Neural cell (in vitro differentiated cells): Measurements from ENCODE around the gene ADGRD2. TPM values are rescaled to one million over a fixed set of nuclear protein-coding genes. Genes with fewer than 3 reads are reported as not detected.
A peak's percentile ranks its signal among the peaks of the same experiment; 100 is the strongest.

Experiments used
- H2AFZ ChIP-seq: fragments of 200-600, 300-800 bp; sonication (generic), shearing (Covaris generic); 2 replicates; pipeline ENCODE4 v1.6.0; 2014; ENCODE audit warnings: low read depth, mild to moderate bottlenecking, antibody characterized with exemption, low read length, moderate library complexity
- H3F3A ChIP-seq: fragments of 200-600 bp; shearing (Covaris generic); 2 replicates; pipeline ENCODE4 v1.6.1; 2016; ENCODE audit warnings: mild to moderate bottlenecking, moderate library complexity, mixed read lengths, antibody characterized with exemption, low read length; ENCODE audit not compliant: insufficient read depth, poor library complexity, severe bottlenecking
- H3K27ac ChIP-seq: fragments of 200-600, 300-800 bp; sonication (generic), shearing (Covaris generic); 2 replicates; pipeline ENCODE4 v1.5.1; 2014; ENCODE audit warnings: mild to moderate bottlenecking, low read length, moderate library complexity
- H3K27me3 ChIP-seq: fragments of 300-800, 200-600 bp; sonication (generic), shearing (Covaris generic); 2 replicates; pipeline ENCODE4 v1.6.0; 2014; ENCODE audit warnings: mild to moderate bottlenecking, low read depth, low read length, moderate library complexity; ENCODE audit not compliant: insufficient read depth
- H3K36me3 ChIP-seq: fragments of 300-800, 200-600 bp; sonication (generic), shearing (Covaris generic); 2 replicates; pipeline ENCODE4 v1.5.1; 2014; ENCODE audit warnings: mild to moderate bottlenecking, antibody characterized with exemption, low read length, moderate library complexity; ENCODE audit not compliant: insufficient read depth
- H3K4me2 ChIP-seq: fragments of 300-800, 200-600 bp; sonication (generic), shearing (Covaris generic); 2 replicates; pipeline ENCODE4 v1.6.0; 2014; ENCODE audit warnings: mild to moderate bottlenecking, low read length
- H3K4me3 ChIP-seq: fragments of 300-800, 200-600 bp; sonication (generic), shearing (Covaris generic); 2 replicates; pipeline ENCODE4 v1.5.1; 2014; ENCODE audit warnings: mild to moderate bottlenecking, low read length, moderate library complexity
- H3K79me2 ChIP-seq: fragments of 200-600 bp; shearing (Covaris generic); replicated peaks from 2 replicates; pipeline ENCODE4 v1.6.0; 2014; ENCODE audit warnings: mild to moderate bottlenecking, low read length, moderate library complexity; ENCODE audit not compliant: insufficient read depth
- H3K9ac ChIP-seq: fragments of 300-800, 200-600 bp; sonication (generic), shearing (Covaris generic); 2 replicates; pipeline ENCODE4 v1.6.1; 2016; ENCODE audit warnings: mild to moderate bottlenecking, low read length, mixed read lengths
- H3K9me2 ChIP-seq: fragments of 200-600 bp; shearing (Covaris generic); 2 replicates; pipeline ENCODE4 v1.6.1; 2016; ENCODE audit warnings: mild to moderate bottlenecking, low read length, mixed read lengths; ENCODE audit not compliant: insufficient read depth
- H3K9me3 ChIP-seq: fragments of 200-600, 300-800 bp; sonication (generic), shearing (Covaris generic); 2 replicates; pipeline ENCODE4 v1.6.1; 2016; ENCODE audit warnings: mild to moderate bottlenecking, mixed run types, low read length, moderate library complexity, mixed read lengths
- H4K20me1 ChIP-seq: fragments of 200-600 bp; shearing (Covaris generic); 2 replicates; pipeline ENCODE4 v1.6.1; 2016; ENCODE audit warnings: mild to moderate bottlenecking, mixed run types; ENCODE audit not compliant: insufficient read depth
- EP300 ChIP-seq: fragments of 450-650 bp; conservative IDR thresholded peaks from 2 replicates; pipeline ENCODE4 v1.6.1; 2014; ENCODE audit warnings: antibody characterized with exemption, mild to moderate bottlenecking, moderate library complexity; ENCODE audit not compliant: poor library complexity, severe bottlenecking
- EZH2 ChIP-seq: fragments of 200-600, 300-800 bp; shearing (Covaris generic), sonication (generic); IDR thresholded peaks from 2 replicates; pipeline ENCODE4 v1.6.1; 2014; ENCODE audit warnings: antibody characterized with exemption, low read length, borderline replicate concordance, mild to moderate bottlenecking; ENCODE audit not compliant: insufficient read depth, poor library complexity, severe bottlenecking
- MXI1 ChIP-seq: fragments of 450-650 bp; conservative IDR thresholded peaks from 2 replicates; pipeline ENCODE4 v1.6.1; 2014; ENCODE audit warnings: antibody characterized with exemption, mild to moderate bottlenecking; ENCODE audit not compliant: poor library complexity, severe bottlenecking
- POLR2AphosphoS5 ChIP-seq: IDR thresholded peaks from 2 replicates; pipeline ENCODE4 v1.6.1; 2012
- RAD21 ChIP-seq: fragments of 450-650 bp; conservative IDR thresholded peaks from 2 replicates; pipeline ENCODE4 v1.6.1; 2014; ENCODE audit warnings: antibody characterized with exemption, mild to moderate bottlenecking, moderate library complexity
- REST ChIP-seq: IDR thresholded peaks from 2 replicates; pipeline ENCODE4 v1.6.1; 2012; ENCODE audit warnings: borderline replicate concordance
- SMC3 ChIP-seq: fragments of 450-650 bp; conservative IDR thresholded peaks from 2 replicates; pipeline ENCODE4 v1.6.1; 2014; ENCODE audit warnings: antibody characterized with exemption, mild to moderate bottlenecking, moderate library complexity; ENCODE audit not compliant: poor library complexity
- TAF1 ChIP-seq: IDR thresholded peaks from 2 replicates; pipeline ENCODE4 v1.6.1; 2012; ENCODE audit warnings: low read depth
- polyA plus RNA-seq: library from polyadenylated mRNA; depleted of rRNA; stranded (reverse); fragments of >200 nt; gene quantifications from 2 replicates; pipeline ENCODE4 v1.2.3, GENCODE V29; 2014
- TF ChIP-seq, protein P1 (sequence below): fragments of 450-650 bp; IDR thresholded peaks from 2 replicates; pipeline ENCODE4 v1.5.1; 2014; ENCODE audit warnings: antibody characterized with exemption, mild to moderate bottlenecking, moderate library complexity; ENCODE audit not compliant: poor library complexity, severe bottlenecking

ADGRD2 gene
- polyA plus RNA-seq, 1 donor from 2014 or later: not detected

DNA sequence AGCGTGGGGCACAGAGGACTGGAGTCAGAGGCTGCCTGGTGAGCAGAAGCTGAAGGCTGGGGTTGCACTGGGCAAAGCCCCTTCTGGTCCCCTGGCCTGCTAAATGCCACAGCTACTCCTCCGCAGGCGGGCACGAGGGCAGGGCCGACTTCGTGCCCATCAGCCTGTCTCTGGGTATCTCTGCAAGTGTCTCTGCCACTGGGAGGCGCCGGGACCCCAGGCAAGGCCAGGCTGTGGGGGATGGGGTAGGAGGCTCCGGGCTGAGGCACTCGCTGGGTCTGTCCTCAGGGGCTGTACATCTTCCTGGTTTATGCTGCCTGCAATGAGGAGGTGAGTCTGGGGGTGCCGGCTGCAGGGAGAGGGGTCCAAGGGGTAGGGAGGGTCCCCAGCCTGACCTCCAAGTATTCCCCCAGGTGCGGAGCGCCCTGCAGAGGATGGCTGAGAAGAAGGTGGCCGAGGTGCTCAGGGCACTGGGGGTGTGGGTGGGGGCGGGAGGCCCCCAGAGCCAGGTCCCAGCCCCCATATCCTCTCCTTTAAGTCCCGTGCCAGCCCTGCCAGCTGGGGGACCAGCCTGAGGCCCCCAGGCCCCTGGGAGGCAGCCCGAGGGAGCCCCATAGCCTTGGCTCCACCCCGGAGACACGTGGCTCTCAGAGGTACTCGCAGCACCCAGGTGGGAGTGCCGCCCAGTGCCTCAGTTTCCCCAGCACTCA, 25.1 kb downstream of the ADGRD2 start:
- H3K4me2 ChIP-seq: no peak overlapping the region
- TF ChIP-seq MXI1: no peak
- no peak for TF ChIP-seq SMC3
- TF ChIP-seq RAD21: no peak
- TF ChIP-seq EP300: no peak
- TF ChIP-seq REST: no peak
- TF ChIP-seq EZH2: no peak
- TF ChIP-seq, protein P1, sequence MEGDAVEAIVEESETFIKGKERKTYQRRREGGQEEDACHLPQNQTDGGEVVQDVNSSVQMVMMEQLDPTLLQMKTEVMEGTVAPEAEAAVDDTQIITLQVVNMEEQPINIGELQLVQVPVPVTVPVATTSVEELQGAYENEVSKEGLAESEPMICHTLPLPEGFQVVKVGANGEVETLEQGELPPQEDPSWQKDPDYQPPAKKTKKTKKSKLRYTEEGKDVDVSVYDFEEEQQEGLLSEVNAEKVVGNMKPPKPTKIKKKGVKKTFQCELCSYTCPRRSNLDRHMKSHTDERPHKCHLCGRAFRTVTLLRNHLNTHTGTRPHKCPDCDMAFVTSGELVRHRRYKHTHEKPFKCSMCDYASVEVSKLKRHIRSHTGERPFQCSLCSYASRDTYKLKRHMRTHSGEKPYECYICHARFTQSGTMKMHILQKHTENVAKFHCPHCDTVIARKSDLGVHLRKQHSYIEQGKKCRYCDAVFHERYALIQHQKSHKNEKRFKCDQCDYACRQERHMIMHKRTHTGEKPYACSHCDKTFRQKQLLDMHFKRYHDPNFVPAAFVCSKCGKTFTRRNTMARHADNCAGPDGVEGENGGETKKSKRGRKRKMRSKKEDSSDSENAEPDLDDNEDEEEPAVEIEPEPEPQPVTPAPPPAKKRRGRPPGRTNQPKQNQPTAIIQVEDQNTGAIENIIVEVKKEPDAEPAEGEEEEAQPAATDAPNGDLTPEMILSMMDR: no peak
- TF ChIP-seq POLR2AphosphoS5: no peak
- TF ChIP-seq TAF1: no peak
- no peaks in the 10 kb centered on the region for H3K27me3 ChIP-seq
- no peaks in the 10 kb centered on the region for H3K36me3 ChIP-seq
- H3K4me3 ChIP-seq: no peak overlapping the region
- H3K9me3 ChIP-seq: no peaks in the 10 kb centered on the region
- no peaks in the 10 kb centered on the region for H3K9me2 ChIP-seq
- H3K9ac ChIP-seq: no peak overlapping the region
- H3F3A ChIP-seq: no peaks in the 10 kb centered on the region
- H2AFZ ChIP-seq: no peak overlapping the region
- no peak overlapping the region for H3K27ac ChIP-seq
- H4K20me1 ChIP-seq: no peaks in the 10 kb centered on the region
- no peaks in the 10 kb centered on the region for H3K79me2 ChIP-seq

DNA sequence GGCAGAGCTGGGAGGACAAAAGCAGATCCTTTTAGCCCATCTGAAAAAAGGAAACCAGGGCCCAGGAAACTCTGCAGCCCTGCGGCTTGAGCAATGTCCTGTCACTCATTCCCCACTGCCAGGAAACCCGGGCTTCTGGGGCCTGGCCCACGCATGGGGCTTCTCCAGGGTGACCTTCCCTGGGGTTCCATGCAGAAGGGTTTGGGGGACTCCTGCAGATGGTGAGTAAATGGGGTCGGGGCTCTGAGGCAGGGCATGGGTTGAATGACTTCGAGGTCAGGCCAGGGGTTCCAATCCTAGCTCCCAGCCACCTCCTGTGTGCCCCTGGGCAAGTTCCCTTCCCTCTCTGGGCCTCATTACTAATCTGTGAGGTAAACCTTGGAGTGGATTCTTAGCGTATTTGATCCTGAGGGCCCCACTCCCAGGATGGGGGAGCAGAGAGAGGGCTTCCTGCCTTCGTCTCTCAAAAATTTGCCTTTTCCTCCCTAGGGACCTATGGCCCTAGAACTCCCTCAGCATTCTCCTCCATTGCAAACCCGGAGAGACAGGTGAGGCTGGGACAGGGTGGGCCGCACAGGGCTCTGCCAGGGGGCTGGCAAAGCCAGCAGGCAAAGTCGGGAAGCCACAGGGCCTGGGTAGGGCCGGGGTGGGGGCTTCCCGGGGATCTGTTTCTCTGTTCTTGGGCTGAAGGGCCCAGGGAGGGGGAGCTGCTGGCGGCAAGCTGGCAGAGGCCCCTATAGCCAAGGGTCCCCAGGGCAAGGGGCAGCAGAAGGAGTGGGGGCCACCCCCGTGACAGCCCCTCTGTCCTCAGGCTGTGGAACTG, 25.8 kb downstream of the ADGRD2 start:
- no peak overlapping the region for H3K4me3 ChIP-seq
- H3K9me2 ChIP-seq: no peaks in the 10 kb centered on the region
- no peaks in the 10 kb centered on the region for H3F3A ChIP-seq
- H2AFZ ChIP-seq: no peak overlapping the region
- H4K20me1 ChIP-seq: no peaks in the 10 kb centered on the region
- H3K27ac ChIP-seq: no peak overlapping the region
- H3K36me3 ChIP-seq: no peaks in the 10 kb centered on the region
- H3K27me3 ChIP-seq: no peaks in the 10 kb centered on the region
- H3K9ac ChIP-seq: peak overlapping the region; percentile 34
- H3K4me2 ChIP-seq: no peak overlapping the region
- TF ChIP-seq POLR2AphosphoS5 (no peak), SMC3 (no peak), MXI1 (no peak), RAD21 (no peak), EZH2 (no peak), TAF1 (no peak), REST (no peak), EP300 (no peak)
- TF ChIP-seq, protein P1: no peak
- no peaks in the 10 kb centered on the region for H3K9me3 ChIP-seq
- H3K79me2 ChIP-seq: no peaks in the 10 kb centered on the region
